Left ventricle myocardium superior (tissue), 1 donor: ENCODE results near the gene TGM2. TPM values are rescaled to one million over a fixed set of nuclear protein-coding genes. Genes with fewer than 3 reads are reported as not detected.
A peak's percentile ranks its signal among the peaks of the same experiment; 100 is the strongest.

Experiments
- ATAC-seq: fragments of 200-7000 bp; cut with Tn5 transposase; one replicate; pipeline ENCODE4 v1.9.1; 2020; ENCODE audit warnings: mild to moderate bottlenecking, moderate library complexity
- DNase-seq: peaks from one replicate; pipeline ENCODE4 v3.0.0-alpha.2; 2020
- intact Hi-C: fragments of 100-400 bp; cut with micrococcal nuclease; formaldehyde crosslinking; loops from one replicate; pipeline ENCODE4 v1.11.0; 2022
- total RNA-seq: library from RNA; stranded (reverse); fragmentation: NEBNext Ultra II Directional; extraction: Animal tissue kit (Norgen Biotek cat#: 25700); gene quantifications from one replicate; pipeline ENCODE4 v1.2.1, GENCODE V29; 2021
- donor health status: DM: no; HTN: yes; CAD: no; lungs with severe emphysema.

The TGM2 gene
- total RNA-seq, 1 donor from 2014 or later: 473 TPM

DNA sequence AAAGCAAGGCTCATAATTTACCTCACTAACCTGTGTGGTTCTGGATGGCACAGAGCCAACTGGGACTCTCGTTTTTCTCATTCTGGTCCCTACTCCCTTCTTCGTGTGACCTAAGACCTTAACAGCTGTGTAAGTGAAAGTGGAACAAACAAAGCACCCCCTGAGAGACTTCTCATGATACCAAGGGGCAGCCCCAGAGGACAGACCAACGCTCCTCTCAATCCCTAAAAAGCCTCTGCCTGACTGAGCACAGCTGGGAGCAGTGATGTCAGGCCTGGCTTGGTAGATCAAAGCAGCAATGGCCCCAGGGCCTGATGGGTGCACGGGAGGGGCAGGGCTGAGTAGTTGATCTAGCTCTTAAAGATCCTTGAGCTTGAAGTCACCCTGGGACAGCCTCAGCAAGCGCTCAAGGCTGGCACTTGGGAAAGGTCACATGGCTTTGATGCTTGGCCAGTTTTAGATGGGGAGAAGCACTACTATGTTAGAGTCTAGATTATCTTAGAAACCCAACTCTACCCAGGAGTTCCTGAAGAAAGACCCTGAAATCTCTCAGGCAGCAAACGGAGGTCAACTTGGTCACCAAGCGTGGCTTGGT is 16.2 kb upstream of the TGM2 start:
- intact Hi-C loops: no loop called here
- DNase-seq (no peak), ATAC-seq (no peak)

DNA sequence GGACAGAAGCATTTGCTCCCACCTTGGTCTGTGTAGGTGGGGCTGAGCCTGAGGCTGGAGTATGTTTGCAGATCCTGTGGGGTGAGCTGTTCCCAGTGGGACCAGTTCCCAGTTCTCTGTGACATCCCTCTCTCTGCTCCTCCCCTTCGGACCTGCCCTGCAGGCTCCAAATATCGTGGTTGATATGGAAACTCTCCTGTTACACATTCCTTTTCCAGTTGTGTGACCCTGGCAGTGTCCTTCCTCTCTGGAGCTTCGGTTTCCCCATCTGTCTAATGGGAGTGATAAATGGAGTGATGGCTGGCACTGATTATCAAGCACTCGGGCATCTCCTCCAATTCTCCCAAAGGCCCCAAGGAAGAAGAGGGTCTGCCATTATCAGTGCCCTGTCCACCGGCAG is 15.7 kb upstream of the TGM2 start:
- intact Hi-C loops: no loop called here
- DNase-seq (no peak), ATAC-seq (no peak)

- intact Hi-C loops: no loop called here
- ATAC-seq (no peak), DNase-seq (no peak)
Measured at GRCh38 chr20:38179846-38180245, 14.8 kb upstream of the TGM2 start.

DNA sequence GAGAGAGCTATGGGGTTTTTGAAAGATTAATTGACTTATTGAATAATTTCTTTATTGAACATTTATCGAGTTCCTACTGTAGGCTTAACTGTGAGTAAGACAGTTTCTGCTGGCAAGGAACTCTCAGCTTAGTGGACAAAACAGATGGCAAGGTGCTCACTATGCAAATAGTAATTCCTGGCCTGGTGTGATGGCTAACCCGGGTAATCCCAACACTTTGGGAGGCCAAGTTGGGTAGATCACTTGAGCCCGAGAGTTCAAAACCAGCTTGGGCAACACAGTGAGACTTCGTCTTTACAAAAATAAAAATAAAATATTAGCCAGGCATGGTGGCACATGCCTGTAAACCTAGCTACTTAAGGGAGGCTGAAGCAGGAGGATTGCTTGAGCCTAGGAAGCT is 13.5 kb upstream of the TGM2 start:
- ATAC-seq (no peak), DNase-seq (no peak)
- intact Hi-C loops: no loop called here

- DNase-seq (no peak), ATAC-seq (peak; percentile 34)
- intact Hi-C loops: no loop called here
Measured at GRCh38 chr20:38178065-38178491, 13.0 kb upstream of the TGM2 start.

DNA sequence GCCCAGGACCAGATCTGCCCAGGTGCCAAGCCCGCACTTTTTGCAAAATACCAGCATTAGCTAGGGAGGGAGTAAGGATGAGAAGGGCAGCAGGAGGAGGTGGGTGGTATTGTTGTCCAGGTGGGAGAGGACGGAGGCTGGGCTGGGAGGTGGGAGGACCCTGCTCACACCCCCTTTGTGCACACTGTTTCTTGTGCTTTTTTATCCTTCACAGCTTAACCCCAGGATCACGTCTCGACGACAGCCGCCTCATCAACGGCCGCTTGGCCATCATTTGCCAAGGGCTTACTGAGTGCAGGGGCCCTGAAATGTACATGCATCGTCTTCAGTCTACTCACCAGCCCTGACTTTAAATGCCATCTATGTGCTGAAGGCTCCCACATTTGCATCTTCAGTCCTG is 12.1 kb upstream of the TGM2 start:
- intact Hi-C loops: no loop called here
- DNase-seq (no peak), ATAC-seq (no peak)

DNA sequence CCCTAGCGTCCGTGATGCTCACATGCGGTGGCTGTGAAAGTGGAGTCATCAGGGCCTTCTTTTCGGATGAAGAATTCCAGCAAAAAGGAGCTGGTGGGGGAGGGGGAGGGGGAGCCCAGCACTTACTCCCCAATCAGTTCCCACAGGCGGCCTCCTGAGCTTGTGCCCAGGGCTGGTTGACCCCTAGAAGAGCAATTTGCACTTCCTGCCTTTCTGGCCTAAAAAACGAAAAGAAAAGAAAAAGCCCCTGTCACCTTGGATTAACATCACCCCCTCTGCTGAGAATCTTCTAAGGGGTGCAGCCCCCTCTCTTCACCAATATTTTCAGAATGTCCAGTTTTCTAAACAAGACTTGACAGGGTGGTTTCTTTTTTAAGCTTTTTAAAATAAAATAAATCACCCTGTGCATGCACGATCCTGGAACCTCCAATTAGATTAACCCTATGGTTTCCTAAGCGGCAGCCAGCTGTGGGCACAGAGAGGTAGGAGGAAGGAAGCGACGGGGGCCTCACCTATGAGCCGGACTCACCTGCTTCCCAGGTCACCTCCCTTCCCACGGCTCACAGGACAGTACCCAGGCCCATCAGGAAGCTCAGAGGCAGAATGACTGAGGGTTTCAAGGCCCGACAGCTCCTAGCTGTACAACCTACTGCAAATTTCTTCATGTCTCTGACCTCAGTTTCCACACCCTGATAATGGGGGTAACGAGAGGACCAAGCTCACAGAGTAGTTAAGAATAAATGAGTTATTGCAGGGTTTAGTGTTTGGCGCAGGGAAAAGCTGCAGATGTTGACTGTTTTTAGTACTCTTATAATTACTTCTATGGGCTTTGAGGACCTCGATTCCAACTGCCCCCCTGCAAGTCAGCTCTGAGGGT is 10.5 kb upstream of the TGM2 start:
- intact Hi-C loops: no loop called here
- ATAC-seq (no peak), DNase-seq (no peak)

GRCh38 chr20:38173237-38174156 is 8.4 kb upstream of the TGM2 start:
- intact Hi-C loops: no loop called here
- DNase-seq (peak; percentile 55), ATAC-seq (peak; percentile 51)

DNA sequence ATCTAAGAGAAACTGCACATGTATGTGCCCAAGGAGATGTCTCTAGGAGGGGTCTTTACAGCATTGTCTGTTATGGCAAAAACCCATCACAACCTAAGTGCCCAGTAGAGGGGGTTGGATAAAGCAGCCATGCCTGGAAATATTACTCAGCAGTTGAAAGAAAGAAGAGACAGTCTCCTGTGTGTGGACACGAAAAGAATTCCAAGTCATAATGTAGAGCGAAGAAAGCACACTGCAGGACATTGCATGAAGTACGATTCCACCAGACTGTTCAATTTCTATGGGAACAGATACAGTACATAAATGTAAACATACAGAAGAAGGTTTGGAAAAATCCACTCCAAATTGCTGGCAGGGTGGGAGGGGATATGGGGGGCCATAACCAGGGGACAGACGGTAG is 7.3 kb upstream of the TGM2 start:
- ATAC-seq: no peak
- intact Hi-C loops: no loop called here
- no peak for DNase-seq

- intact Hi-C loops: no loop called here
- no peak for ATAC-seq
- DNase-seq: no peak
Measured at GRCh38 chr20:38171675-38172043, 6.6 kb upstream of the TGM2 start.

- intact Hi-C loops: no loop called here
- DNase-seq (no peak), ATAC-seq (peak; percentile 49)
Measured at GRCh38 chr20:38170826-38171674, 6.0 kb upstream of the TGM2 start.

DNA sequence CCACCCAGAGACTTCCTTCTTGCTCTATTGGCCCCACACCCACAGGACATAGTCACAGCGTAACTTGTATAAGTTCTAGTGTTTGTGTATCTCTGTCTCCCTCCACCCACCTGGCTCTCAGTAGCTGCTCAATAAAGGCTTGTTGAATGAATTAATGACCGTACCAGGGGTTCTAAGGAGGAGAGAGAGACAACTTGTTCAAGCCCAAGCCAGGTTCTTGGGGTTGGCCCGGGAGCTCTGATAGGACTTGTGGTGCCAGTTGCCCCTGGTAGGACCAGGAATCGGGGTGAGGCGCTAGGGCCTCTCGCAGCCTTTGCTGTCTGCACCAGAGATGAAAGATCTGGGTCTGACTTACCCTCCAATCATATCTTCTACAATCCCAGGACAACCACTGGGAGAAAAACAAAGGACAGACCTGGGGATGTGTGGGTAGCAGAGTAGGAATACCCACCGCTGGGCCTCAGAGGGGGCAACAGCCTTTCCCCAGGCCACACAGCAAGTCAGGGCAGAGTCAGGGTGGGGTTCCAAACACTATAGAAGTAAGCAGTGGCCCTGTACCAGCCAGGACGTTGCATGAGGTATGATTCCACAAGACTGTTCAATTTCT is 5.3 kb upstream of the TGM2 start:
- no peak for DNase-seq
- intact Hi-C loops: no loop called here
- ATAC-seq: no peak

DNA sequence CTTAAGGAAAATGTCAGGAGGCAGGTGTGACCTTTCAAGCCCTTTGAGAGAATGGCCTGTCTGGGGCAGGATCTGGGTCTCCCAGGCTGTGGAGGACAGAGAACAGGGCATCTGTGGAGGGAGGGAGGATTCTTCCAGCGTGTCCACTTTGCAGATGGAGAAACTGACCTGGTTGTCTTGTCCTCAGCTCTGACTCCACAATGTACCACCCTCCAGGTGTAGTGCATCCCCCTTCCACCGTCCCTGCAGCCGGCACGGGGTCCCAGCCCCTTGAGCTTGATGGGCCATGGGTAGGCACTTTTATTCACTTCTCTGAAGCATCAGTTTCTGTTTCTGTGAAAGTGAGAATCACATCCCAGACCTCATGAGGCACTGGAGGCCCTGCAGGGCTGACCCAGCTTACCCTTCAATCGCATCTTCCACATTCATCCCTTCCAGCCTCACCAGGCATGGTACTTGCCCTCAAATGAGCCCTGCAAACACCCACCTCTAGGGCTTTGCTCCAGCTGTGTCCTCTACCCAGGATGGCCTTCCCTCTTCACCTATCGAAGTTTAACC is 4.6 kb upstream of the TGM2 start:
- DNase-seq: no peak
- intact Hi-C loops: loop anchor here (10.0 kb wide), 1 partner anchor 95 kb away; no protein-coding TSS in a partner anchor
- ATAC-seq: no peak

GRCh38 chr20:38168791-38169589 is 3.9 kb upstream of the TGM2 start:
- intact Hi-C loops: loop anchor here (10.0 kb wide), 1 partner anchor 94 kb away; no protein-coding TSS in a partner anchor
- no peak for ATAC-seq
- DNase-seq: peak; percentile 52

- ATAC-seq: peak; percentile 55
- intact Hi-C loops: loop anchor here (10.0 kb wide), 1 partner anchor 93 kb away; no protein-coding TSS in a partner anchor
- peak; percentile 83 for DNase-seq
Measured at GRCh38 chr20:38167851-38168760, 3.0 kb upstream of the TGM2 start.

DNA sequence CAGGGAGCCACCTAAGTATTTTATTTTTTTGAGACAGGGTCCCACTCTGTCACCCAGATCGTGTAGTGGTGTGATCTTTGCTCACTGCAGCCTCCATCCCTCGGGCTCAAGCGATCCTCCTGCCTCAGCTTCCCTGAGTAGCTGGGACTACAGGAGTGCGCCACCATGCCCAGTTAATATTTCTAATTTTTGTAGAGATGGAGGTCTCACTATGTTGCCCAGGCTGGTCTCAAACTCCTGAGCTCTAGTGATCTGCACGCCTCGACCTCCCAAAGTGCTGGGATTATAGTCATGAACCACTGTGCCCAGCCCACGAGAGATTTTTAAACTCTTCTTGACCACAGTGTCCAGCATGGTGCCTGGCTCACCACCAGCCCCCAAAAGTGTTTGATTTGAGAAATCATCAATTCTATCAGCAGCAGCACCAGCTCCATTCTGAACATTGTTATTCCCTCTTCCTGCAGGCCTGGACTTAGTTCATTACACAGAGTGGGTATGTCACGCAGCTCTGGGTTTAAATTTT is 2.3 kb upstream of the TGM2 start:
- intact Hi-C loops: loop anchor here (10.0 kb wide), 1 partner anchor 93 kb away; no protein-coding TSS in a partner anchor
- no peak for DNase-seq
- ATAC-seq: no peak
